NCI-H2196 (cell line): ENCODE measurements around the gene PLET1.

Experiments used
- DNase-seq: peaks from one replicate; lab custom pipeline; 2025; ENCODE audit not compliant: unreplicated experiment; lab: John Stamatoyannopoulos, UW

The PLET1 gene, protein sequence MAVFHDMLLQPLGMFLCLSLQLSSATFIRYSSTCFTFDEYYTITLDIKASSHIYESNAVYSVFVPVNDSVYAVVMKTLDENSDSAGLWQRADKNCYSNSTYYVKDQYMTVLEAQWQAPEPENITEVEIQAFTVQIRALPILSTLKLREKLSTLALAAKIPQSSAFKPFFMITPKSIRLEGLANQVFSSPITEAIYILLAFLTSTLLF

DNA sequence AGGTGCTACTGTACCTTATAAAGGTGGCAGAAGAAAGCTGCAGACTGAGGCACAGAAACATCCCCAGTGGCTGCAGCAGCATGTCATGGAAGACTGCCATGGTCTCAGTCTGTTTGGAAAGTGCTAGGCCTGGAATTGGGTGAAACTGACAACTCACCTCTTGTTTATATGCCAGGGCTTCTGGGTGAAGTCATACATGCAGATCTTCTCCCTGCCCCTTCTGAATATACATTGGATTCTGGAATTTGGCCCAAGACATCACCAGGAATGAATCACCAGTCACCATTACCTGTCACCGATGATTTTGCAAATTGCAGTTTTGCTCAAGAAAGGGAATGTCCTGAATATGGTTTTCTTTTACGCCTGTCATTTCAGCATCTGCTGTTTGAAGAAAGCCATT lies at the start of gene PLET1:
PLET1 (minus strand) TSS at position 371 of the 400 bp plus-strand sequence; CDS start at position 100, 271 bp downstream.
- DNase-seq: no peak

DNA sequence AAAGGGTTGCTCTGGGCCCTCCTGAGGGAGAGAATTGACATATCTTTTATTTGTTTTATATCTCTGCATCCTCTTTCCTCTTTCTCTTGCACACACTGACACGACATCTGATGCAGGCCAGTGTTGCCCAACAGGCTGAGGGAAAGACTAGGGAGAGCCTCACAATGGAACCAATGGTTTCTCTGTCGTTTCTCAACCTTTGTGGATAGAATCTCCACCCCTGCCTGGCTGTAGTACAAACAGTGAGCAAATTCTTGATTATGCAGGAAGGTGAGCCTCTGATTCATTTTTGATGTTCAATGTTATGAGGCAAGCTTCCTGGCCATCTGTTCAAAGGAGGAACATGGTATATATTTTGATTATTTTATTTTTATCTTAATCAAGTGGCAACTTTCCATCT lies 49.8 kb upstream of the PLET1 start:
- no peak for DNase-seq

DNA sequence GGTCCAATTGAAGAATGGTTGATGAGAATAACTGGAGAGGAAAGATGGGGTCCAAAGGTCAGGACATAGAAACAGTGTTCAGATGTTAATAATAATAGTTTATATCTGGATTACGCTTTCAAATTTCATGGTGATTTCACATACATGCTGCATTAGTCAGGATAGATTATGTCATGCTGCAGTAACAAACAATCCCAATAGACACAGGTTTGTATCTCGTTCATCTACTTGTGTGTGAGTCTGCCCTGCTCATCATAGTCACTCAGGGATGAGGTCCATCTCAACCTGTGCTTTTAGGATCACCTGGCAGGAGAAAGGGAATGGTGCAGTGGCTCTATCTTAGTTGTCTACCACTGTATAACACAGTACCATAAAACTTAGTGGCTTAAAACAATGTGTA lies 48.0 kb upstream of the PLET1 start:
- no peak for DNase-seq

DNA sequence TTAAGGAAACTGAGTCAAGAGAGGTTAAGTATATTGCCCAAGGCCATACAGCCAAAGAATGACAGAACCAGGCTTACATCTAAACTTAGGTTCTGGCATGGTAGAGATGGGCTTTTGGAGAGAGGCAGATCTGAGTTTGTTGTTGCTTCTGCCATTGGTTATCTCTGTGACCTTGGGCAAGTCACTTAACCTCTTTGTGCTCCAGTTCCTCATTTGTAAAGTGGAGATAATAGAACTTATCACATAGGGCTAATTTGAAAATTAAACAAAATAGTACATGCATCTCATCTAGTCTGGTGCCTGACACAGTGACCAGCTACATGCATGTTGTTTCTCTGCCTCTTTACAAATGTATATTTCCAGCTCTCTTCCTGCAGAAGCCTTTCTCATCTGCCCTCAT lies 47.0 kb upstream of the PLET1 start:
- DNase-seq: no peak

DNA sequence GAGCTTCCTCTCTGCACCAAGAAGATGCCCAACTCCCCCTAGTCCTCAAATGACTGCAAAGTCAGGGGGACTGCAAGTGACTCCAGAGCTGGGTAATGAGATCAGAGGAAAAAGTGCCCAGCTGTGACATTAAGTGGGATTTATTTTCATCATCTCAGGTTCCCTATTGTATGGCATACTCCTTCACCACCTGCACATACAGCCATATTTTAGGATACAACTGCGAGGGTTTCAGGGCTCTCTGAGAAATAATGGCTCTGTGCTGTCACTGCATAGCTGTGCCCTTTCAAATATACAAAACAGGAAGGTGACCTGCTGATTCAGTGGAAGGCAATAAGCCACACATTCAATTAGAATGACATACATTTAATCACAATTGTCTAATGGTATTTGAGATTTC lies 45.6 kb upstream of the PLET1 start:
- DNase-seq: no peak

DNA sequence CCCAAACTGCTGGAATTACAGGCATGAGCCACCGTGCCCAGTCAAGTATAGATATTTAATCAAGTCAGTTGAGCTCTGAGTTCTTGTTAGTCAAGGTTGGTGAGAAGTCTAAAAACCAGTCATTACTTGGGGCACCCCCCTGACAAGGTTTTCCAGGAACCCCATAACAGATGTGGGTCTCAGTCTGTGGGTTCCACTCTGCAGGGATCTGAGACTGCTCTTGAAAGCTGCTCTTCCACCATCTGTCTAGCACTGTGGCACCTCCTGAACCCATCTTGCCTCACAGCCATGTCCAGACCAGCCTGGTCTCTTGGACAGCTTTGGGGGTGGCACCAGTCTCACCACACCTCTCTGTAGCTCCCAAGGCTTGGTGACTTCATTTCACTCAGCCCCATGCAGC lies 44.3 kb upstream of the PLET1 start:
- DNase-seq: no peak

DNA sequence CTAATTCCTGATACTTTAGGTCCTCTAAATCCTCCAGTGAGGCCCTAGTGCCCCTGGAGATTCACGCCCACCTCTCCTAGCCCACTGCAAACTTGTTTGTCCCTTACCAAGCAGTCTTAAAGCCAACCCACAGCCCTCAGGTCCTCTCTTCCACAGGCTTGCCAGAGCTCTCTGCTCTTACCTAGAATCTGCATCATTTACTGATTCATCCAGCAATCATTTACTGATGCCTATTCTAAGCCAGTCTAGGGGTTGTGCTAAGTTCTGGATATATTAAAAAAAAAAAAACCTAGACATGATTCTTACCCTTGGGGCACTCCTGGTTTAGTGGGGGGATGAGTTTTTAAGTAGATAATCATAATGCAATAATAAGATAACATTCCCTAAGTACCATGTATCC lies 43.0 kb upstream of the PLET1 start:
- DNase-seq: no peak

DNA sequence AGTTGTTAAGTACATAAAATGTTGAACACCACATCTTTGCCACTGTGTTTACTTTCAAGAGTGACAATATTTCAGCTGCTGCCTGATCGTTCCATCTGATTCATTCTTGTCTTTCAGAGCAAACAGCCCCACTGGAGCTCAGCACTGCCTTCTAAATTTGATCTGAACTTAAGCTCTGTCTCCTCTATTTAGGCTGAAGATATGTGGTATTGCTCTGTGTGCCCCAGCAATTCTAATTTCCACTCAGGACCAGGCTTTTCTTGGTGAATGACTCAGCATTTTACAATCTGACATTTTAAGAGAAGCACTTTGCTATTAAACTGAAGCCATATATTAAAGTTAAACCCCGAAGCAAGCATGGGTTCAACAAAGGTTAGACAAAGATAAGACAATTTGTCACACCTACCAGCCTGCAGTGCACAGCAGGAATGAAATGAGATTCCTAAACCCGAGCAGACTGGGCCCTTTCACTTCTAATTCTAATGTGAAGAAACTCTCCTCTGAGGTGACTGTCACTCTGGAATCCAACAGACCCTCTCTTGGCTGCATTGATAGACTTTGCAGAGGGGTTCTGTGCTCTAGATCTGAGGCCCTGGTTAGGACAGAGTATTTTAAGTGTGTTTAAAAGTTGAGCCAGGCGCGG lies 41.7 kb upstream of the PLET1 start:
- DNase-seq: no peak

DNA sequence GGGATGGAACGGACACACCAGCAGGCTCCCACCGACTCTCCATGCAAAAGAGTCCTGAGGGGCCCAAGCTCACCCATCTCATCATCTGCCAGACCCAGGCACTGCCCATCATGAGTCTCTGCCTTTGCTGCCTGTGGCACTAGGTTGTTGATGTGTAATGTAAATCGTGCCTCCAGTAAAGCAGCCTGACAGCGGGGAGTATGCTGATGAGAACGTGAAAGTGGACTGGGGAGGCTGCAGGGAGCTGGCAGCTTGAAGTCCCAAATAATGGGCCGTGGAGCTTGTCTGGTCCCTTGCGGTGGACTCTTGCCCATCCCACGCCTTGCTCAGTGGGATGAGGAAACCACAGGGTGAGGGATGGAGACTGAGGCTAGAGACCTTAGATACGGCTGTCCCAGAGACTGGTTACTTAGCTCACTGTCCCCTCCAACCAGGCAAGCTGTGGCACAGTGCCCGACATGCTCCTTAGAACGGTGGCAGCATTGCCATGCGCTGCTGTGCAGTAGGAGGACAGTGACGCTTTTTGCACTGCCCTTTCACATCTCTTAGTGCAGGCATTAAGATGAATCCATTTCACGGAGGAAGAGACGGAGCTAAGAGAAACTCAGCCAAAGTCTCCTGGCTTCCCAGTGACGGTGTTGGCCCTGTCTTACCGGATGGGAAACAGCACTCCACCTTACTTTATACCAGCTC lies 39.6 kb upstream of the PLET1 start:
- DNase-seq: no peak

DNA sequence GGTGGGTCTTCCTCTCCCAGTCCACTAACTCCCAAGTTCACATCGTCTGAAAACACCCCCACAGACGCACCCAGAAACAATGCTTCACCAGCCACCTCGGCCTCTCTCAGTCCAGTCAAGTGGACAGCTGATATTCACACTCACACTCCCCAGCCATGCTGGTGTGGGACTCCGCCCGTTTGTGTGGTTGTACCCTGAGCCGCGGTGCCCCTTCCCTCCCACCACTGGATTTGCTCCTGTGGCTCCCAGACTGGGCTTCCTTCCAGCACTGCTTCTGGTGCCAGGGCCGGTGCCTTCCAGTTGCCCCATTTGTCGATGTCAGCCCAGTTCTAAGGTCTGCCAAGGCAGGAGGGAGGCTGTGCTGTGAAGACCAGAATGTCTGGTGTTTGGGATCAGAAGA lies 37.9 kb upstream of the PLET1 start:
- no peak for DNase-seq

DNA sequence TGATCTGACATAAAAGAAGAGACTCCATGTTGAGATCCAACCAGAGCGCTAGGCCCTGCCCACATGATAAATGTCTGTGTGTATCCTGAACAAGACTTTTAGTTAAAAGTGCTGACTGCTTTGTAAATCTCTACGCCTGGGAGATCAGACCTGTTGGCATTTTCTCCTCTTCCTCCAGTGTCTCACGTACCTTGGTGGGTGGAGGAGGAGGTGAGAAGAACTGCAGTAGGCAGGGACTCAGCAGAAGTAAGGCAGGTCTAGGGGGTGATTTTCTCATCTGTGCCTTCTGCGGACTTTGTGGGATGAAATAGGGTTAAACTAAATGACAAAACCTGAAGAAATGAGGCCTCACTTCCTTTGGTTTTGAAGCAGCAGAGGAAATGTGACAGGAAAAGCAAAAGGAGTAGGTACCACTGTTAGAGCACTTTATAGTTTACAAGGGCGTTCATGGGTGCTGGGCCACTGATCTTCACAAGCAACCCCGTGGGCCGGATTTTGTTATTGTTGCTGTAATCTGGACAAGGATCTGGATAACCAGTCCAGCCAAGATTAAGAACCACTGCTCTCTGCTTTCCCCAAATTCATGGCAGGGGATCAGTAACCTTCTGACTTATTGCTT lies 36.7 kb upstream of the PLET1 start:
- DNase-seq: no peak

DNA sequence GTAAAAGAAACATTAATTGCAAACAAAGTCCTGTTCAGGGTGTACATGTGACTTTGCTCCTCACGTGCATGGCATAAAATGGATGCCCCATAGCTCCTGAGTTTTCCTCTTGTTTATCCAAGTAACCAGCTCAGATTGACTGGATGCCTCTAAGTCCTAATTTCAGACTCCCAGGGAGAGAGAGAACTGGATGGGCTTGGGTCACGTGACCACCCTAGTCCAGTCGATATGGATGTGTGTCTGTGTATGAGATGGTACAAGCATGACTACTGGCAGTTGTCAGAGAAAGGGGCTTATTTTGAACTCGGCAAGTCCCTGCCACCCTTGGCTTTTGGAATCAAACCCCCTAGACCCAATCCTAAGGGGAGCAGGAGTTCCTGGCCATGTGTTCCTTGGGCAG lies 35.4 kb upstream of the PLET1 start:
- DNase-seq: no peak

DNA sequence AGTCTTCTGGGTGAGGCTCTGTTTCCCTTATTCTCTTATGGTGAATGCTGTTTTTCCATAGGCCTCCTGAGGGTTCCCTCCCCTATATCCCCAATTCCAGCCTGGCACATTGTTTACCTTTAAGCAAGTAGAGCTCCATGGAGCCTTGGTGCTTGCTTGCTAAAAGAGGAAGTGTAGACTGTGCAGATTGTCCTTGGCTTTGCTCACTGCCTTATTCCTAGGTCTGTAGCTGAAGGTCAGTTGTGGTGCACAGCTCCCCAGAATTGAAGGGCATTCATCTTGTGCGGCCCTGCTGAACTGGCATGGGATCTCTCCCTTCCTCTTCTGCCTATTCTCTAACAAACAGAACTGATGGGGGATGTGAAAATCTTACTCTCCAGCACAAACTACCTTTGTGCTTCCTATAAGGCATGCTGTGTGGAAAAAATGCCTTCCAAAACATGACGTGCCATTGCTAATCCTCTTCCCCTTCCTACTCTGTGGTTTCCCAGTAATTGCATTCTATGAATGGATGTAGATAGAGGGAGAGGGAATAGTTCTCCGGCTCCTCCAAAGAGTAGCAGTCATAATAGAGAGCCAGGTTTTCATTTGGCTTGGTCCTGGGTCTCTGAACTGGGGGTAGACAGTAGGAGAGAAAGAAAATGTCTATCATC lies 34.2 kb upstream of the PLET1 start:
- DNase-seq: no peak

DNA sequence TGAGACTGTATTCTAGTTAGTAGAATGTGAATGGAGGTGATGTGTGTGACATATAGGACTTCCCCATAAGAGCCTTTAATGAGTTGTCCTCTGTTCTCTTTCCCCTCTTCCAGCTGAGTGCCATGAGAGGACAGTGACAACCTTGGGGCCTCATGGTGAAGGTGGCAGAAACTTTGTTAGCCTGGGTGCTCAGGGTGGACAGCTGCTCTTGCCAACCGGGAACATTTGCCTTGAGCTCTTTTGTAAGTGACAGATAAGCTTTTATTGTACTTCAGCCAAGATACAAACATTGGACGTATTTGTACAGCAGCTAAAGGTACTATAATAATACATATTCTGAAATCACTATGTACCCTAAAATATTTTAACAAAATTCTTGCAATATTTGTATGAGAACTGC lies 33.0 kb upstream of the PLET1 start:
- no peak for DNase-seq

DNA sequence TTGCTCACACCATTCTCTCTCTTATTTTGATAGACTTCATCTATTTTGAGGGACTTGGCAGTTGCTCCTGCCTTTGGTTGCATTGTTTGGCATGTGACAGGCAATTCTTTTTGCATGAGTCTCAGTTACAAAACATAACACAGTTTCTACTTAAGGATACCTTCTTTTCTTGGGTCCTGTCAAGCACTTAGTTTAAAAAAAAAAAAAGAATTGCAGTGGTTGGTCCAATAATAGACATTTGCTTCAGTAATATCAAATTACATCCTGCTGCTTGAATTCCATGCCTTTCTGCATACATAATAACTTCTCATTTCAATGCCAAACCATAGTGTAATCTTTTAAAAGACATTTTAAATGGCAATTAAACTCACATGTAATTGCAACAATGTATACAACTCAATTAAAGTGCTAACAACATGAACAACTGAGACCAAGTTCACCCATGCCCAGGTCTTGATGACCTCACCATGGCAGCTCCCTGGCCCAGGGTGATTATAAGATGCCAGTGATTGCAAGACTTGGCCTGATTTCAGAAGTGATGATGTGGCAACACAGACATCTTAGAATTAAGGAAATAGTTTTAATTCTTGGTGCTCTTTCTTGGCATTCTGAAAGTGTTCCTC lies 32.2 kb upstream of the PLET1 start:
- DNase-seq: no peak

DNA sequence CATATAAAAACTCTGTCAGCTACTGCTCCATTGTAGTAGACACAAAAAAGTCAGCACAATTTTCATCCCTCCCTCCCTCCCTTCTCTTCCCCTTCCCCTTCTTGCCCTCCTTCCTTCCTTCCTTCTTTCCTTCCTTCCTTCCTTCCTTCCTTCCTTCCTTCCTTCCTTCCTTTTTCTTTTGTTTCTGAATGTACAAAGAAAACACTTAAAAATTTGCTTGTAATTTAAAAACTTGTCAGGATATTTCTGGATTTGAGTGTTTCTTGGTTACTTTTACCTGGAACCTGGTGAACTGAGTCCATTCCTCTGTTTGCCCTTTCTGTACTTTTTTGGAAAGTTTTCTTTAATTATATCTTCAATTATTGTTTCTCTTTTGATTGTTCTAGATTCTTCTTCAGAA lies 31.5 kb upstream of the PLET1 start:
- DNase-seq: no peak

DNA sequence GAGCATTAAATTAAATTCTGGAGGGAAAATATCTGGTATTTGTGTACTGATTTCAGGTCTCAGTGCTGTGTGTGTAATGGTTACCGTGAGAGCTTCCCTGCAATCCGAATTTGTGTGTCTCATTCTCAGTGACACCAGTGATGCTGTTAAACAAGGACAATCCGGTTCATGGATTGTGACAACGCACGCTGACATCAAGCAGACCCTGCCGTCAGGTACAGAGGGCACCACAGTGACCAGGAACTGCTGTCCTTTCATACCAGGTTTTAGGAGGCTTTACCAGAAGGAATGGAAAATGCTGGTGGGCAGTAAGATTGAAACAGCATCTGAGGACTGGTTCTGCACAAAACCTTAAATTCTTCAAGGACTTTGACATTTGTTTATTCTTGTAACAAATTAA lies 30.5 kb upstream of the PLET1 start:
- DNase-seq: no peak

DNA sequence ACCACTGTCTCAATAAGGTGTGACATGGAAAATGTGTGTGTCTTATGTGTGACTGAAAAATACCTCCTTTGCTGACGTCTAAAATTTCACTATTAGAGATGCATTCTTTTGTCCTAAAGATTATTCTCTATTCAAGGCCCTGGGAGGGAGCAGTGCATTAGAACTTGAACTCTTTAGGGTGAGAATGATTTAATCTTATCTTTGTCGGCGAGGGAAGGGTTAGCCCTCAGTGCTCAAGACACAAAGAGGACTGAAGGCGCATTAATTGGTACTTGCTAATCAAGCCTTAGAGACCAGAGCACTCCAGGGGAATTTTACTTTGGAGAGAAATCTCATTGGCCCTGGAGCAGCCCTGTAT lies 29.8 kb upstream of the PLET1 start:
- DNase-seq: no peak

DNA sequence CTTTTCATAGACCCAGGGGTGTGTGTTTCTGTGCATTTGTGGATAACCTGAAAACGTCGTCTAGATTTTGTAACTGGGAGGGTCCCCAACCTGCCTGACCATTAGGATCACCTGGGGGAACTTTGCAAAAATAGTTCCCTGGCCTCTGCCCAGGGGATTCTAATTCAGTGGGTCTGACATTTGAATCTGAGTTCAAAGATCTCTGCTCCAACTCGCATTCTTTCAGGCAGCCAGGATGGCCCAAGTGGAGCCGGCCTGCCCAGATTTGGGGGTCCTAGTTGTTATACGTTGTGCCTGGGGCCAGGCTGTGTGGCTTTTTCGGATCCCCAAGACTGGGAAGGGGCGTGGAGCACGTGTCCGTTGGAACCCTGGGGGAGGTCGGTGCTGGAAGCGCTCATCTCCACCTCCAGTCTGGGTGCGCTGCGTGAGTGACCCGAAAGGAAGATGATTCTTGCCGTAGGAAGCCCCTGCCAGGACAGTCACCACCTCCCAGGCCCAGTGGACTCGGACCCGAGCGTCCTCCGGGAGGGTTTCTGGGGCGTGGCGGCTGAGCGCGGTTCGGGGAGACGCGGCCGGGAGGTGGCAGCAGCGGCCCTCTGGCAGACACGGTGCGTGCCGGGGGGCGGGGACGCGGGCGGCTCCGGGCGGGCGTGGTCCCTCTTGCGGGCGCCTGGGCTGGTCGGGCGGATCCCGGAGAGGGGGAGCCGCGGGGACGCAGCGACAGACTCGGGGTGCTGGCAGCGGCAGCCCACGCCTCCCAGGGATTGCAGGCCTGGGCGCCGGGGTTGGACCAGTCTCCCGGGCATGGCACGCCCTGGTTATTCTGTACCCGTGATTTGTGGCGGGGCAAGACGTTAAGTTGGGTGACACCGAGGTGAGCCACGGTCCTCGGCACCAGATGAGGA lies 29.2 kb upstream of the PLET1 start:
- DNase-seq: peak; percentile 72

DNA sequence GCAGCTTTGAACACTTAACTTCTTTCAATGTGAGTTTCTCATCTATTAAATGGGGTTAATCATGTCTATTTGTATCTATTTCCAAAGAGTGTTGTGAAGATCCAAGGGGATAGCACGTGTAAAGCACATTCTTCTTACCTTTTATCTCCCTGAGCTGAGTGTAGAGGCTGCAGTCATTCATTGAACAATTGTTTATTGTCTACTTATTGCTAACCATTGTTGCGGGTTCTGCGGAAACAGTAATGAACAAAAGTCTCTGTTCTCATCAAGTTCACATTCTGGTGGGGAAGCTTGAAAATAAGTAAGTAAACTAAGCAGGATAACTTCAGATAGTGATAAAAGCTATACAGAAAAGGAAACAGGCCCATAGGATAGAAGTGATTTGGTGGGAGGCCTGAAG lies 27.4 kb upstream of the PLET1 start:
- DNase-seq: no peak
